Spleen (tissue), 11 donors: ENCODE results near the gene RAB38. TPM values are rescaled to one million over a fixed set of nuclear protein-coding genes. Genes with fewer than 3 reads are reported as not detected.

ENCODE experiments used
- DNase-seq: peaks from one replicate; pipeline ENCODE4 v3.0.0-alpha.2; 2020
- H3K27ac ChIP-seq, 8 donors: fragments of 200-600 bp; sonication (generic) in 7 of 8; 1 replicate in 4 of 8; 2 replicates in 4 of 8; pipeline versions ENCODE4 v1.5.0 to v1.8.0; 2016 to 2021; ENCODE audit warnings: inconsistent platforms in 4 of 8, mild to moderate bottlenecking in 4 of 8, moderate library complexity in 1 of 8
- H3K27me3 ChIP-seq, 7 donors: fragments of 200-600 bp; sonication (generic) in 6 of 7; replicated peaks in 1 of 7; 1 replicate in 4 of 7; 2 replicates in 3 of 7; pipeline versions ENCODE4 v1.5.0 to v1.8.0; 2016 to 2021; ENCODE audit warnings: inconsistent platforms in 3 of 7, mild to moderate bottlenecking in 1 of 7
- H3K36me3 ChIP-seq, 6 donors: fragments of 200-600 bp; sonication (generic) in 5 of 6; 1 replicate in 4 of 6; 2 replicates in 2 of 6; pipeline versions ENCODE4 v1.5.0 to v1.8.0; 2016 to 2021; ENCODE audit warnings: inconsistent platforms in 2 of 6
- H3K4me1 ChIP-seq, 6 donors: fragments of 200-600 bp; sonication (generic) in 5 of 6; 1 replicate in 3 of 6; 2 replicates in 3 of 6; pipeline versions ENCODE4 v1.5.0 to v1.8.0; 2016 to 2021; ENCODE audit warnings: inconsistent platforms in 3 of 6
- H3K4me3 ChIP-seq, 8 donors: fragments of 200-600 bp; sonication (generic) in 7 of 8; 1 replicate in 4 of 8; 2 replicates in 4 of 8; pipeline versions ENCODE4 v1.5.0 to v1.8.0; 2016 to 2021; ENCODE audit warnings: inconsistent platforms in 4 of 8, mild to moderate bottlenecking in 4 of 8, moderate library complexity in 2 of 8
- H3K9me3 ChIP-seq, 8 donors: fragments of 200-600 bp; sonication (generic) in 7 of 8; 1 replicate in 4 of 8; 2 replicates in 4 of 8; pipeline versions ENCODE4 v1.5.0 to v1.8.0; 2016 to 2021; ENCODE audit warnings: inconsistent platforms in 4 of 8
- CTCF ChIP-seq, 11 experiments: fragments of 200-600 bp in 7 of 11; fragments of 450-650 bp in 4 of 11; sonication (generic) in 4 of 11; IDR thresholded peaks in 8 of 11; conservative IDR thresholded peaks in 3 of 11; 1 replicate in 7 of 11; 2 replicates in 4 of 11; pipeline versions ENCODE4 v1.4.0 to v1.8.0; 2016 to 2021; ENCODE audit warnings: antibody characterized with exemption in 11 of 11, inconsistent platforms in 4 of 11, mild to moderate bottlenecking in 1 of 11
- POLR2A ChIP-seq, 3 donors: fragments of 450-650 bp; IDR thresholded peaks; one replicate each; pipeline ENCODE4 v1.5.1; 2017; ENCODE audit warnings: antibody characterized with exemption in 3 of 3, mild to moderate bottlenecking in 1 of 3
- POLR2AphosphoS5 ChIP-seq, 3 donors: sonication (generic); formaldehyde crosslinking; IDR thresholded peaks; one replicate each; pipeline ENCODE4 v1.5.1; 2017; ENCODE audit warnings: antibody characterized with exemption in 3 of 3
- WGBS, 5 donors: extraction: QIAGEN DNeasy Blood & Tissue Kit in 3 of 5; methylation state at CpG; one replicate each; pipeline versions ENCODE4 v1.1.5 to v1.1.7; 2013 to 2018; 5-methylcytosine and 5-hydroxymethylcytosine counted together
- intact Hi-C: fragments of 100-400 bp; cut with DNase I; formaldehyde crosslinking; loops from one replicate; pipeline ENCODE4 v1.15.0; 2023; ENCODE audit warnings: low total_unique reads
- polyA plus RNA-seq, 3 donors: library from polyadenylated mRNA; stranded (reverse); fragments of 200-250 nt; gene quantifications; one replicate each; pipeline ENCODE4 v1.2.1, GENCODE V29; 2013
- total RNA-seq, 7 donors: library from RNA; depleted of rRNA in 3 of 7; stranded (reverse); fragments of >200 nt in 3 of 7; fragmentation: NEBNext Ultra II Directional in 4 of 7; extraction: Animal tissue kit (Norgen Biotek cat#: 25700) in 4 of 7; gene quantifications; one replicate each; pipeline versions ENCODE4 v1.1.0 to v1.2.1, GENCODE V29; 2016 to 2021
- donor health status: healthy with polysubstance abuse.
- donor health status: DM: no; HTN: no; CAD: no; lungs with moderate emphysema.
- donor health status: DM: no; HTN: no; CAD: no.
- donor health status: Bipolar disorder and iron deficiency.
- donor health status: healthy.
- donor health status: DM: no; HTN: no; CAD: no.
- donor health status: DM: yes; HTN: yes; CAD: no.

The RAB38 gene
- total and polyA plus RNA-seq, 10 donors: 0.73 to 3.5 (median 1.6) TPM

- no peak for DNase-seq
- Histone ChIP-seq H3K9me3 (peaks cover 0 to 10% (median 3%) of the 10 kb centered on the region in 8 donors), H3K36me3 (no peaks in the 10 kb centered on the region), H3K4me1 (no peaks in the 10 kb centered on the region), H3K4me3 (no peak overlapping the region), H3K27ac (no peak overlapping the region), H3K27me3 (no peaks in the 10 kb centered on the region)
- intact Hi-C loops: no loop called here
- no peak for TF ChIP-seq POLR2A (IDR thresholded peaks at IDR 0.05)
- no peak for TF ChIP-seq POLR2AphosphoS5 (IDR thresholded peaks at IDR 0.05)
- TF ChIP-seq CTCF (IDR thresholded peaks at IDR 0.05 in 8 of 11, conservative IDR thresholded peaks at IDR 0.05 in 3 of 11): no peak
- 75 to 92% (median 85%) methylated on average over 5 of the region's 5 CpGs for WGBS, 5 donors
Observed at GRCh38 chr11:88106666-88107065, 68.6 kb downstream of the RAB38 start.

GRCh38 chr11:88105951-88106350 lies 69.3 kb downstream of the RAB38 start:
- WGBS, 5 donors: 58 to 71% (median 59%) methylated on average over 2 of the region's 2 CpGs
- intact Hi-C loops: no loop called here
- TF ChIP-seq CTCF (IDR thresholded peaks at IDR 0.05 in 8 of 11, conservative IDR thresholded peaks at IDR 0.05 in 3 of 11) (no peak), POLR2AphosphoS5 (IDR thresholded peaks at IDR 0.05) (no peak), POLR2A (IDR thresholded peaks at IDR 0.05) (no peak)
- Histone ChIP-seq H3K27ac (no peak overlapping the region), H3K4me3 (no peak overlapping the region), H3K27me3 (no peaks in the 10 kb centered on the region), H3K9me3 (peaks cover 0 to 10% (median 3%) of the 10 kb centered on the region in 8 donors), H3K36me3 (no peaks in the 10 kb centered on the region), H3K4me1 (no peaks in the 10 kb centered on the region)
- DNase-seq: no peak

GRCh38 chr11:88105526-88105925 lies 69.7 kb downstream of the RAB38 start:
- H3K36me3 ChIP-seq: no peaks in the 10 kb centered on the region
- no peaks in the 10 kb centered on the region for H3K27me3 ChIP-seq
- intact Hi-C loops: no loop called here
- H3K4me1 ChIP-seq: no peaks in the 10 kb centered on the region
- no peak for TF ChIP-seq CTCF (IDR thresholded peaks at IDR 0.05 in 8 of 11, conservative IDR thresholded peaks at IDR 0.05 in 3 of 11)
- no peak for TF ChIP-seq POLR2A (IDR thresholded peaks at IDR 0.05)
- TF ChIP-seq POLR2AphosphoS5 (IDR thresholded peaks at IDR 0.05): no peak
- no peak overlapping the region for H3K27ac ChIP-seq
- DNase-seq: no peak
- 49 to 76% (median 57%) methylated on average over 1 of the region's 1 CpG for WGBS, 5 donors
- peaks cover 0 to 10% (median 3%) of the 10 kb centered on the region in 8 donors for H3K9me3 ChIP-seq
- H3K4me3 ChIP-seq: no peak overlapping the region

GRCh38 chr11:88104408-88104807 lies 70.8 kb downstream of the RAB38 start:
- DNase-seq: no peak
- no peak for TF ChIP-seq POLR2AphosphoS5 (IDR thresholded peaks at IDR 0.05)
- no peak for TF ChIP-seq CTCF (IDR thresholded peaks at IDR 0.05 in 8 of 11, conservative IDR thresholded peaks at IDR 0.05 in 3 of 11)
- TF ChIP-seq POLR2A (IDR thresholded peaks at IDR 0.05): no peak
- Histone ChIP-seq H3K4me3 (no peak overlapping the region), H3K27me3 (no peaks in the 10 kb centered on the region), H3K9me3 (peaks cover 0 to 10% (median 3%) of the 10 kb centered on the region in 8 donors), H3K4me1 (no peaks in the 10 kb centered on the region), H3K27ac (no peak overlapping the region), H3K36me3 (no peaks in the 10 kb centered on the region)
- intact Hi-C loops: no loop called here
